HG02678 (cell line): Measurements from ENCODE around the gene D2HGDH.
"Not testable (repeated sequence)": the region's sequence is repeated elsewhere in the genome, so short reads cannot be mapped to it uniquely, and the experiment has no call there.

Source experiments
- ATAC-seq: cut with Tn5 transposase; IDR thresholded peaks from one replicate; pipeline ENCODE4 v1.9.1; 2021; ENCODE audit warnings: mild to moderate bottlenecking, moderate library complexity; ENCODE audit not compliant: unreplicated experiment

Gene D2HGDH

GRCh38 chr2:241804326-241805229 is 70.1 kb downstream of the D2HGDH start:
- ATAC-seq = no peak

GRCh38 chr2:241806217-241806616 is 71.8 kb downstream of the D2HGDH start:
- ATAC-seq = not testable (repeated sequence)

GRCh38 chr2:241808051-241808720 is 73.8 kb downstream of the D2HGDH start:
- no peak for ATAC-seq

GRCh38 chr2:241808721-241809382 is 74.4 kb downstream of the D2HGDH start, which contains the start of gene NEU4:
Gene NEU4, plus strand, starts transcription at chr2:241809193. Its CDS starts 5,292 bp downstream, at chr2:241814485.
- ATAC-seq = no peak

- no peak for ATAC-seq
Measured at GRCh38 chr2:241809383-241810306, 75.2 kb downstream of the D2HGDH start.

- ATAC-seq = no peak
Measured at GRCh38 chr2:241810307-241811200, 76.1 kb downstream of the D2HGDH start.

GRCh38 chr2:241811201-241811951 is 76.9 kb downstream of the D2HGDH start:
- ATAC-seq = no peak

- no peak for ATAC-seq
Measured at GRCh38 chr2:241811952-241812729, 77.7 kb downstream of the D2HGDH start.

- ATAC-seq = no peak
Measured at GRCh38 chr2:241812730-241813643, 78.6 kb downstream of the D2HGDH start.

- no peak for ATAC-seq
Measured at GRCh38 chr2:241813644-241814392, 79.4 kb downstream of the D2HGDH start.

GRCh38 chr2:241814393-241814642 is 79.9 kb downstream of the D2HGDH start:
- no peak for ATAC-seq

- no peak for ATAC-seq
Measured at GRCh38 chr2:241814643-241815476, 80.4 kb downstream of the D2HGDH start.

GRCh38 chr2:241815477-241816430 is 81.3 kb downstream of the D2HGDH start:
- ATAC-seq = no peak

- no peak for ATAC-seq
Measured at GRCh38 chr2:241816431-241817121, 82.1 kb downstream of the D2HGDH start.
